Middle frontal gyrus (tissue), 1 donor: Measurements from ENCODE around the gene CRMP1.
A peak's percentile ranks its signal among the peaks of the same experiment; 100 is the strongest.
"Not testable (repeated sequence)": the region's sequence is repeated elsewhere in the genome, so short reads cannot be mapped to it uniquely, and the experiment has no call there.

ENCODE experiments used
- DNase-seq: peaks from one replicate; pipeline ENCODE4 v3.0.0-alpha.2; 2015; ENCODE audit warnings: low spot score; ENCODE audit errors: extremely low spot score

Gene CRMP1

DNA sequence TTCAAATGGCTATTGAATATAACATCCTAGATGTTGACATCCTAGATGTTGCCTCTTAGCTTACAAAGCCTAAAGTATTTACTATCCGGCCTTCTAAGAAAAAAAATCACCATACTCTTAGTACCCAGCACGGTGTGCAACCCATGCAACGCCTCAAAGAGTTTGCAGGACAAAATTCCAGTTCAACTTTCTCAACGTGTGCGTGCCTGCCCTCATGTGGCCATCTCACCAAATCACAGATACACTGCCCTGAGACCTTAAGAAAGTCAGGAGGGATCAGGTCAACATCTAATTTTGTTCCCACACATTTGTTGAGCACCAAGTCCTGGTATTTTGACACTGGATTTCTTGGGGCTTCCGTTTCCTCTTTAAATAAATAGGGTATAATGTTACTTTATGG, 68.3 kb downstream of the CRMP1 start:
- no peak for DNase-seq

DNA sequence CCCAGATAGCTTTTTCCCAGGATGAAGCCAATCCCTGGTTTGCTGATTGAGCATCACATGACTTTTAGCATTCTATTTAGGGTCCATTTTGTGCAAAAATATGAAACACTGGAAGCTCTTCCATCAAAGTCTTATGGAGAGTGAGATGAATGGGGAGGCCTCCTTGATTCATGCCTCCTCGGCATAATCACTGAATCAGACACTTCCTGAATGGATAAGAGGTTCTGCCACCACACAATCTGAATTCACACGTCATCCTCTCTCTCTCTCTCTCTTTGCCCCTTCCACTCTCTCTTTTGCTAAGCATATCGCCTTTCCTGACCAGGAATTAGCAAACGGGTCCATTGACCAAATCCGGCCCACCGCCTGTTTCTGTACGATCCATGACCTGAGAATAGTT, 68.7 kb downstream of the CRMP1 start:
- no peak for DNase-seq

DNA sequence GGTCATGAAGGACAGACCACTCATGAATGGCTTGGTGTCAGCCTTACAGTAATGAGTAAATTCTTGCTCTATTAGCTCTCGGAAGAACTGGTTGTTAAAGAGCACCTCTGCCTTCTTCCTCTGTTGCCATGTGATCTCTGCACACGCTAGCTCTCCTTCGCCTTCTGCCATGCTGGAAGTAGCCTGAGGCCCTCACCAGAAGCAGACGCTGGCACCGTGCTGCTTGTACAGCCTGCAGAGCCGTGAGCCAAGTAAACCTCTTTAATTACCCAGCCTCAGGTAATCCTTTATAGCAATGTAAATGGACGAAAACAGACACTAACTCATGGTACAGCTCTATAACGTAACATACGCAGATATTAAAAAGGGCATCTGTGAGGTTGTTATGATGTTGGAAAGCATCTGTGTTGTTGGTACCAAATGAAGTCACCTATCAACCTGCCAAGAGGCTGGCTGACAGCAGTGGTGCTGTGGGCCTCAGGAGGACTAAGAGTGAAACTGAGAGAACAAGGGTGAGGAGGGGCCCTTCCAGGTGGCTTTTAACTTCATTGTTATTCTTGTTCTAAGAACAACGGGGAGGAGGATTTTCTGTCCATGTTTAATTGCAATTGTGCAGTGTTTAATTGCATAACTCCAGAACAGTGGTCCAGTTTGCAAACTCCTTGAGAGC, 69.2 kb downstream of the CRMP1 start:
- DNase-seq = no peak

DNA sequence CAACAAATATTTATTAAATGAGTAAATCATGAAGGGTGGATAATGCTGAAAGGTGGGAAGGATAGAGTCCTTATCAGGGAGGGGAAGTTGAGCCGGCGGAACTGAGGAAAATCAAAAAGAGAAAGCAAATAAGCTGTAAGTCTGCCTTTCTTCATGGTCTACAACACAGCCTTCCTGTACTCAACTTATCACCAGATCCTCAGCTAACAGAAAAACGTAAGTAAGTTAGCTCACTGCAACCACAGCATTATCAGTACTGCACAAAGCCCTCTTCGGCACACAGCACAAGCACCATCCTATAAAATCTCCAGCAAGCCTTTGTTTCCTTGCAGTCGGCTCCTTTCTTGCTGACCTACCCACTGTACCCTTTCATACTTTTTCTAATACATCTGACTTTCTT, 70.3 kb downstream of the CRMP1 start:
- DNase-seq = no peak

DNA sequence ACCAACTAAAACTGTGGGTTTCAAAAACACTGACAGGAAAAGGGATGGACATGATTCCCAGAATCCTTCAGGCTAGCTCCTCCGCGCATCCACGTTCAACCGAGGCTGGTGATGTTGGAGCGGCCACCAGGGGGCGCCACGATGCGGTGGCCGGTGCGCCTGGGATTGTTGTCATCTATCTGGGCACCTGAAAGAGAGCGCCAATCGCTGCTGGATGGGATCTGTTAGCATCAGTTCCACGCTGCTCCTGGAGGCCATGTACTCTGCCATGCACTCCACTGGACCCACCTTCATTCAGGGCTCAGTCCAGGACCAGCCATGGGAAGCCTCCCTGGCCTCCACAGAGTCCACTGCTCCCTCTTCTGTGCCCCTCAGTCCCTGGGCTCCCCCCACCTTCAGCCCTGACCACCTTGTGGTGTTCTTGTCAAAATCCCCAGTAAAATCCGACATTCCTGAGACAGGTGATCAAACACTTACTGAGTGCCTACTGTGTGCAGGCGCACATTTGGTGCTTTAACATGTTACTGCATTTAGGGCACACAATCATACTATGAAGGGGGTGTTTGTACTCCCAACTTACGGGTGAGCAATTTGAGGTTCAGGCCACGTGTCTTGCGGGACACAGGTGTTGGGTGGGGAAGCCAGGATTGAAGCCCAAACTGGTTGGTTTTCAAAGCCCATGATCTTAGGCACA, 71.1 kb downstream of the CRMP1 start:
- no peak for DNase-seq

DNA sequence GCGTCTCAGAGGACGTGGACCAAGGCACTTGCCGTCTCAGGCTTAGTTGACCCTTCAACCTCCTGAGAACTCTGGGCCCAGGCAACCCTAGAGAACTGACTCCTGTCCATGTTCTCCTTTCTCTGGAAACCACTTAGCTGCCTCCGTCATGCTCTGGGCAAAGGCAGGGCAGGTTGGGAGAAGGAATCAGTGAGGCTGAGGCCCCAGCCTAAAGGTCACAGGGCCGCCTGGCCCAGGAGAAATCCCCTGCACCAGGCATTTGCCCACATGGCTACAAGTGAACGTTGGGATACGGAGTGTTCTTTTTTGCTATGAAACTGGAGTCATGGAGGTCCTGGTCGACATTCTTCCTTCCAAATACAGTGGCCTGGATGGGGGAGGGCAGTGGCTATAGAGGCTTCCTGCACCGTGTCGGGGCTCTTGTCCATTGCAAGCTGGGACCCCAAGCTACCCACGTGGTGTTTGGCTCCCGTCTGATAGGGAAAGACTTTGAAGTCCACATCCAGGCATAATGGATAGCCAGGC, 76.0 kb downstream of the CRMP1 start:
- no peak for DNase-seq

DNA sequence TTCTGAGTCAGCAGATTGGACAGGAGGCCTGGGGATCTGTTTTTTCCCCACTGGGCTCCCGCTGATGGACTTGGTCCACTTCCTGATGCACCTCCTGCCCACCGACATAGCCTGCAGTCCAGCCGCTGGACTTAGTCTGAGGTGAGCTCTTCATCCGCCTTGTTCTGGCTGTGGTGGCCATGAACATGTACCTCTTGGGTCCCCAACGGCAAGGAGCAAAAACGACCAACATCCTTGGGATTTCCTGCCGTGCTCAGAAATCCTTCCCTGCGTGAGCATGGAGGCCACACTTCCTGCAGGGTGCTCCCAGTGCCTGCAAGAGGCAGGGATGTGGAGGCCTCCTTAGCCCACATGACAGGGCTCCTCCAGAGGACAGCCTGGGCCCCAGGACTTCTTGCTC, 76.8 kb downstream of the CRMP1 start:
- no peak for DNase-seq

DNA sequence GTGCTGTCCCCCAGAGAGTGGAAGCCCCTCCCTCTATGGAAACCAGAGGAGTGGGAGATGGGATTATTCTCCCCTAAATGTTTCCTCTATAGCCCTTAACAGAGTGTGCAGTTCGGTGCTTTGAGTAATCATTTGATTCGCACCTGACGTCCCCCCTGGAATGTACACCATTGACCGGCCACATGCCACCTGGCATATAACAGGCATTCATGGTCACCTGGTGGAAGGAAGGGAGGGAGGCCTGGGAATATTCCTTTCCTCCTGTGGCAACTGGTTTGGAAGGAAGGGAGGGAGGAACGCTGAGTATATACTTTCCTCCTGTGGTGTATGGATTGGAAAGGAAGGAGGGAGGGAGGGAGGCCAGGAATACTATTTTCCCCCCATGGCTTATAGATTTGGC, 77.2 kb downstream of the CRMP1 start:
- DNase-seq = no peak

DNA sequence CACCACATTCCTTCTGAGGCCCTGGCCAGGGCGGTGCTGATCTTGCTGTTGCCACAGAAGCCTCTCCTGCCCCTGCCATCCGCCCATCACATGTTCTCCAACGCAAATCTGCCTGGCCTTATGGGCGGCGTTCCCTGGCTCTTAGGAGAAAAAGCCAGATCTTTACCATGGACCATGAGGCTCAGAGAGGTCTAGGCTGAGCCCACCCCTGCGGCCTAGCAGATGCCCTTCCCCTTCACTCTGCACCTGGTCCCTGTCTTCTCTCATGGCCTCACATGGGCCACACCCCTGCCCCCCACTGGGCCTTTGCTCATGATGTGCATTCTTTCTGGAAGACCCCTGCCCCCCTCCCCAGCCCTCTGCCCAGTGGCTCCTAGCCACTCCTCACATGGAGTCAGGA, 78.5 kb downstream of the CRMP1 start:
- no peak for DNase-seq

DNA sequence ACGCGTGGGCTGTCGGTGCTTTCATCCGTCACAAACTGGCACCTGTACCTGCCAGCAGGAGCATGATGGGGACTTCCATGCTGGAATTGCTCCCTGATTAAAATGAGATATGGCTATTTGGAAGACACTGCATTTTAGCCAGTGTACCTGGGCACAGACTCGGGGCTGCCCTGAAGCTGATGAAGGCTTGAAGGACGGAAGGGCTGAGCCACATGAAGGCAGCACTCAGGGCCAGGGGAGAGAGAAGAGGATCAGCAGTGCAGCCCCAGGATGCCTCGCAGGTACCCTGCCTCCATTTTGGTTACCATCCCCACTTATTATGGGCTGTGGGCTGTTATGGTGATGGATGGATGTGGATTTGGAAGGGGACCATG, 79.0 kb downstream of the CRMP1 start:
- no peak for DNase-seq

DNA sequence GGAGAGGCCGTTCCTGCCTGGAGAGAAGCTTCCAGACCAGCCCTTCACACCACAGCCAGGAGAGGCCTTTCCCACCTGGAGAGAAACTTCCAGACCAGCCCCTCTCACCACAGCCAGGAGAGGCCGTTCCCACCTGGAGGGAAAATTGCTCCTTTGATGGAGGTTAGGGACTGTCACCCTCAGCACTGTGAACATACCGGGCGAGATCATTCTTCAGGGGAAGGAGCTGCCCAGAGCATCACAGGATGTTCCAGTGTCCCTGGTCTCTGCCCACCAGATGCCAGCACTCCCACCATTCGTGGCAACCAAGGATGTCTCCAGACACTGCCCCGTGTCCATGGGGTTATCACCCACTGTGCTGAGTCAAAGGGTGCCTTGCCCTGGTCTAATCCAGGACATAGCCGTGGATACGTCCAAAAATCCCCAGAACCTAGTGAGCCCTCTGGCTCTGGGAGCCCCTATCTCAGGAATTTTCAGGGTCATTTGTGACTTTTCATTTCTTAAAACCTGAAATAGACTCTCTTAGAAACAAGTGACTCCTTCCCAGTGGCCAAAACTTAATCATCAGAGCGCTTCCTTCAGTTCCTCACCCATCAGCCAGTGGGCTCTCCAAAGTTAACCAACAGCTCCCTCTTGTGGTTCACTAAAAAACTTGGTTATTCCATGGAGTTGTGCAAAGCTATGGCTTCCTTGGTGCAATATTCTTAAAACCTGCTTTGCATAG, 80.2 kb downstream of the CRMP1 start:
- peak; percentile 51 for DNase-seq

DNA sequence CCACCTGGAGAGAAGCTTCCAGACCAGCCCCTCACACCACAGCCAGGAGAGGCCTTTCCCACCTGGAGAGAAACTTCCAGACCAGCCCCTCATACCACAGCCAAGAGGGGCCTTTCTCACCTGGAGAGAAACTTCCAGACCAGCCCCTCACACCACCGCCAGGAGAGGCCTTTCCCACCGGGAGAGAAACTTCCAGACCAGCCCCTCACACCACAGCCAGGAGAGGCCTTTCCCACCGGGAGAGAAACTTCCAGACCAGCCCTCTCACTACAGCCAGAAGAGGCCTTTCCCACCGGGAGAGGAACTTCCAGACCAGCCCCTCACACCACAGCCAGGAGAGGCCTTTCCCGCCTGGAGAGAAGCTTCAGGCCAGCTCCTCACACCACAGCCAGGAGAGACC, 80.8 kb downstream of the CRMP1 start:
- DNase-seq = not testable (repeated sequence)

DNA sequence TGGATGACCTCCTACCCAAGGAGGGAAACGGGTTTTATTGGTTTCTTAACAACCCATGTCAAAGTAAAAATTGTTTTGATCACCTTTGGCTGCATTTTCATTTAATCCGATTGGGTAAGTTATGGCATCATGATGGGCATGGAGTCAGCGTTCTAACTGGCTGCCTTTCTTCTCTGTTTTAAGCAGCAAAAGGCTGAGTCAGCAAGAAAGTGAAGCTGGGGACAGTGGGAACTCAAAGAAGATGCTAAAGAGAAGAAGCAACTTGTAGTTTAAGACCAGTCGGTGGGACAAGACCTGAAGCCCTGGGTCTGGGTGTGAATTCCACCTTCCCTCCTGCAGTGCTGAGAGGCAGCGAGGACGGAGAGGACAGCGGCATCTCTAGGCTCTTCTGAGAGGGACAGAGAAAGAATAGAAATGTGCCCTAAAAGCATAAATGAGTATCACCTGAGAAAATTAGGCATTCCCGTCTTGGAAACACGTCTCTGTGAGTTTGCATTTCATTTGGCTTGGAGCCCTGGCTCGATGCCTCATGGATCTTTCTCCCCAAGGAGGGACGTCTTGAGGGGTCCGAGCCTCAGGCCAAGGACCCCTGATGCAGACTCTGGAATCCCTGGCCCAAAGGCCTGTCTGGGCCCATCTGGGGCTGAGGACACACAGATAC, 82.0 kb downstream of the CRMP1 start:
- DNase-seq = no peak

DNA sequence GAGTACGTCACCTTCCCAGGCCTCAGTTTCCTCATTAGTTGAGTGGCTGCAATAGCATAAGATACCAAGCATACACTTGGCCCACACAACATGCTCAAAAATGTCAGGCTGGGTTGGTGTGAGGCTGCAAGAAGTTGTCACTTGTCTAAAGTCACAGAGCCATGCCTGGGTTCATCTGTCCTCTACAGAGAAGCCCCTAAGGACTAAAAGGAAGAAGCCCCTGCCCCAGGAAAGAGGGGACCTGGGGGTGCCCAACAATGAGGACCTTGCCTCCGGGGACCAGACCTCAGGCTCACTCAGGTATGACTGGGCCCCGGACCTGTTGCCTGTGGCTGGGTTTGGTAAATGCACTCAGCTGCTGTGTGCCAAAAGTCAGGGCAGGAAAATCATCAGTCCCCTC, 82.7 kb downstream of the CRMP1 start:
- no peak for DNase-seq

DNA sequence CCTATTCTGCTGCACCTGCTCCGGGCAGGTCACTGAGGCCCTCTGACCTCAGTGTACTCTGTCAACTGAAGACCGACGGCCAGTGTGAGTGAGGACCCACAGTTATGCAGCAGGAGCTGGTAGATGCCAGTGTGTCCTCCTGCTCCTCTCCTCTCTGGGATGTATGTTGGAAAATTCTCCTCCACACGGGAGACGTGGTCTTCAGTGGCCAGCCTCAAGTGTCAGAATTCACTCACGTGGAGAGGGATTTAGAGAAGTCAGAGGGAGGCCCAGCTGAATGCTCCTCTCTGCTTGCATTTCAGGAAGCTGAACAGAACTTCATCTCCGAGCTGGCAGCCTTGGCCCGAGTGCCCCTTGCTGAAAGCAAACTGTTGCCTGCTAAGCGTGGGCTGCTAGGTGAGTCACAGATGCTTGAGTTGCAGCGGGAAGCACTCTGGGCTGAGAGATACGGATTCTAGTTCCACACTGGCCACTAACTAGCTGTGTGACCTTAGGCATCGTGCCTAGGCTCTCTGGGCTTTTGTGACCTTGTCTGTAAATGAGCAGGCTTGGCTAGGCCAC, 83.6 kb downstream of the CRMP1 start:
- DNase-seq = no peak

DNA sequence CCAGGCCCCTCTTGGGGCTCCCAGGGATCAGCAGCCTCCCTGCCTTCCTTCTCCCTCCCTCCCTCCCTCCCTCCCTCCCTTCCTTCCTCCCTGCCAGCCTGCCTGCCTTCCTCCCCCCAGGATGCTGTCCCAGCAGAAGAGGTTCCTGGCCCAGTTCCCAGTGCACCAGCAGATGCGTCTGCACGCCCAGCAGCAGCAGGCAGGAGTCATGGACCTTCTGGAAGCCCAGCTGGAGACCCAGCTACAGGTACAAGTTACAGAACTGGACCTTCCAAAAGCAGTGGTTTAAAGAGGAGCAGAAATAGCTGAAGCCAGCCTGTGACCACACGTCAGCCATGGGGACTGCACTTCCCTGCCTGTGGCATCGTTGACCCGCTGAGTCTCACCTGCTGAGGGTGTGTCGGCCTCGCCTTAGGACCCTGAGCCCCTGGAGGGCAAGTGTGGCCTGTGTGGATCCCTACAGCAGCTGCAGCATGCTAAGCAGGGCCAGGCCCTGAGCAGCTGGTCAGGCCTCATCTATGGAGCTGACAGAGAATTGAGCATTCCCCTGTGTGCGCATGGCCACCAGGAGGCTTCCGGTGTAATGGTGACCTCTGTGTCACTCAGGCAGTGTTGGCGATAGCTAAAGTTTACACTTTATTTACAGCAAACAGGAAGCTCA, 84.7 kb downstream of the CRMP1 start:
- no peak for DNase-seq

DNA sequence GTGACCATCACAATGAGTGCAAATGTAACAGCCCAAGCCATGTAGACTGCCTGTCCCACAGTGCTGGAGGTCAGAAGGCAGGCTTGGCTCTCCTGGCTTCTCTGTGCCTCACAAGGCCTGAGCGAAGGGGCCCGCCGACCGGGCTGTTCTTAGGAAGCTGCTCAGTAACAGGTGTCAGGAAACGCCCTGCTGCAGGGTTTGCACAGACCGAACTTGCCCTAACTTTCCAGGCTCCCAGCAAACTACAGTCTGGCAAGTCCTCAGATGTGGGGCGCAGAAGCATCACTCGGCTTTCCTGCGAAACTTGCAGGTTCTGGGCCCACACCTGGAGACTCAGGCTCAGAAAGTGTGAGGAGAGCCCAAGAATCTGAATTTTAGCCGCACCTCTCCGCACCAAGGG, 87.6 kb downstream of the CRMP1 start:
- DNase-seq = no peak

DNA sequence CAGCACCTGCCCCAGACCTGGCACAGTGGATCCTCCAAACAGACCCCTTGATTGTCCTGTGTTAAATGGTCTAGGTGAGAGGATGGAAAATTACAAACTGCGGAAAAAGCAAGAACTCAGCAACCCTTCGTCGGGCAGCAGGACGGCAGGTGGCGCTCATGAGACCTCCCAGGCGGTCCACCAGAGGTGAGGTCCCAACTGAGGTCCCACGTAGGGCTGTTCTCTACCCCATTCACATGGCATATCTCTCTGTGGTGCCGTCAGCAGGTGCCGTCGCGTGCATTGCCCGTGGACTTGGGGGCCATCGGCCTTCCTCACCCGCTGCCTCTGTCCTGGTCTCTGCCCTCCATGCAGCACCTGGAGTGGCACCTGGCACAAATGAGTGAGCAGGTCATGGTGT, 88.2 kb downstream of the CRMP1 start:
- DNase-seq = no peak

DNA sequence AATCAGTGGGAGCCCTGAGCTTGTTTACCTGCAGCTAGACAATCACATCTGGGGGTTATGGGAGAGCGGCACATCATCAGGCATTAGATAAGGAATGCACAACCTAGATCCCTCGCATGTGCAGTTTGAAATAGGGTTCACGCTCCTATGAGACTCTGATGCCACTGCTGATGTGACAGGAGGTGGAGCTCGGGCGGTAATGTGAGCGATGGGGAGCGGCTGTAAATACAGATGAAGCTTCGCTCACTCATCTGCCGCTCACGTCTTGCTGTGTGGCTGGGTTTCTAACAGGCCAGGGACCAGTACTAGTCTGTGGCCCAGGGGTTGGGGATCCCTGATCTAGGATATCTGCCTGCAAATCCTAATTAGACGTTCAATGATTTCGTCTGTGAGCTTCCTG, 90.3 kb downstream of the CRMP1 start:
- DNase-seq = no peak

DNA sequence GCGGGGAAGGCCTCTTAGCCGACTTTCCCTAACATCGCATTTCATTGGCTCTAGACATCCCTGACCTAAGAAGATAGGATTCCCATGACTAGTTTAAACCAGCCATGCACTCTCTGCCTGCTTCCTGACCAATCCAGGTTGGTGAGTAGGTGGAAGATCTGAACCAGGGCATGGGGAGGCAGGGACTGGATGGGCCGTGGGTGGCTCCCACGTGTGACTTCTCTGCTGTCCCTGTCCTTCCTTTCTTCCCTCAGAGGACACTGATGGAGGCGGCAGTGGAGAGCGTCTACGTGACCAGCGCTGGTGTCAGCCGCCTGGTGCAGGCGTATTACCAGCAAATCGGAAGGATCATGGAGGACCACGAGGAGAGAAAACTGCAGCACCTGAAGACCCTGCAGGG, 91.2 kb downstream of the CRMP1 start:
- no peak for DNase-seq

DNA sequence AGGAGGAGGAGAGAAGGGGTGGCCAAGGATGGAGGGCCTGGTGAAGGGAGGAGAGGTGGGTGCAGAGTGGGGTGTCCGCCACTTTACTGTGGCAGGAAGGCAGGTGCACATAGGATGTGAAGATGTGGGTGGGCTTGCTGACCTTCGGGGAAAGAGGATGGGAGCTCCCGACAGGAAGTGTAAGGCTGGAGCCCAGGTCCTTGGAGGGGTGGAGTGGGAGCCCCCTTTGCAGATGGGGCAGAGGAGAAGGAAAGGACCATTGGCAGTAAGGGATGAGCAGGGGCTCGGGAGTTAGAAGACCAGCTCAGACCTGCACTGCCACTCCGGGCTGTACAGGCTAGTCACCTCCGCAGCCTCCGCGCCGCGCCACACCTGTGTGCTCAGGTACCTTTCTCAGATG, 92.4 kb downstream of the CRMP1 start:
- no peak for DNase-seq
